Fibroblast of lung (primary cell): Measurements from ENCODE around the gene POLR2C.

Experiments
- CTCF ChIP-seq, 2 donors: IDR thresholded peaks in 1 of 2; conservative IDR thresholded peaks in 1 of 2; 1 replicate in 1 of 2; 2 replicates in 1 of 2; pipeline ENCODE4 v1.5.1; 2011 to 2012; ENCODE audit warnings: low read length in 2 of 2, control low read depth in 1 of 2, inconsistent platforms in 1 of 2, low read depth in 1 of 2, mild to moderate bottlenecking in 1 of 2
- EZH2 ChIP-seq: IDR thresholded peaks from 2 replicates; pipeline ENCODE4 v1.5.1; 2012; ENCODE audit warnings: low read length, control low read depth, mild to moderate bottlenecking; ENCODE audit errors: missing control alignments

- no peak for TF ChIP-seq CTCF (conservative IDR thresholded peaks at IDR 0.05 in 1 of 2, IDR thresholded peaks at IDR 0.05 in 1 of 2; ENCODE audit: low read depth in 1 of 2, low read length in 2 of 2)
- no peak for TF ChIP-seq EZH2
Measured at GRCh38 chr16:57482845-57483545, 20.5 kb downstream of the POLR2C start.
